CD4-positive, alpha-beta T cell (primary cell): ENCODE data around the gene SRC. TPM values are rescaled to one million over a fixed set of nuclear protein-coding genes. Genes with fewer than 3 reads are reported as not detected.
A peak's percentile ranks its signal among the peaks of the same experiment; 100 is the strongest.

ENCODE experiments used
- ATAC-seq: fragments of 200-7000 bp; cut with Tn5 transposase; one replicate; pipeline ENCODE4 v1.10.0; 2022; ENCODE audit warnings: mild to moderate bottlenecking; ENCODE audit not compliant: poor library complexity
- CTCF ChIA-PET: fragments of 350-600 bp; sonication (Branson Sonifier 250); formaldehyde crosslinking; loops from one replicate; lab custom pipeline; 2021; ENCODE audit warnings: antibody characterized with exemption, inconsistent platforms; lab: Charles Lee
- POLR2A ChIA-PET: fragments of 350-600 bp; sonication (Branson Sonifier 250); formaldehyde crosslinking; loops from one replicate; lab custom pipeline; 2021; ENCODE audit warnings: antibody characterized with exemption, inconsistent platforms; lab: Charles Lee
- DNase-seq, 14 experiments: peaks; one replicate each; pipeline ENCODE4 v3.0.0-alpha.2; 2013 to 2020; ENCODE audit warnings: mixed read lengths in 2 of 14
- H3K27ac ChIP-seq, 2 donors: one replicate each; pipeline versions ENCODE4 v1.5.1 to v1.7.0; 2013; ENCODE audit warnings: low read length in 2 of 2, low read depth in 1 of 2, mild to moderate bottlenecking in 1 of 2
- H3K27me3 ChIP-seq, 2 experiments: 1 replicate in 1 of 2; 2 replicates in 1 of 2; pipeline versions ENCODE4 v1.6.1 to v1.7.0; 2013; ENCODE audit warnings: low read length in 2 of 2, control low read depth in 1 of 2, mild to moderate bottlenecking in 1 of 2, moderate library complexity in 1 of 2; ENCODE audit not compliant: insufficient read depth in 2 of 2, control insufficient read depth in 1 of 2
- H3K36me3 ChIP-seq: one replicate; pipeline ENCODE4 v1.6.1; 2013; ENCODE audit warnings: low read length, control low read depth; ENCODE audit not compliant: insufficient read depth
- H3K4me1 ChIP-seq: one replicate; pipeline ENCODE4 v1.6.1; 2013; ENCODE audit warnings: low read length, control low read depth; ENCODE audit not compliant: insufficient read depth
- H3K4me3 ChIP-seq: one replicate; pipeline ENCODE4 v1.5.1; 2013; ENCODE audit warnings: mild to moderate bottlenecking, low read length, moderate library complexity
- H3K9me3 ChIP-seq, 2 experiments: 1 replicate in 1 of 2; 2 replicates in 1 of 2; pipeline versions ENCODE4 v1.6.1 to v1.7.0; 2013; ENCODE audit warnings: low read length in 2 of 2, mild to moderate bottlenecking in 2 of 2, control low read depth in 1 of 2, moderate library complexity in 1 of 2; ENCODE audit not compliant: control insufficient read depth in 1 of 2, insufficient read depth in 1 of 2
- H3K27ac Mint-ChIP-seq: one replicate; pipeline ENCODE4 v1.8.0; 2020; ENCODE audit warnings: mixed read lengths
- H3K27me3 Mint-ChIP-seq: one replicate; pipeline ENCODE4 v1.8.0; 2021; ENCODE audit warnings: mixed read lengths
- H3K36me3 Mint-ChIP-seq: one replicate; pipeline ENCODE4 v1.8.0; 2021; ENCODE audit warnings: low read depth, mixed read lengths
- H3K4me1 Mint-ChIP-seq: one replicate; pipeline ENCODE4 v1.8.0; 2021; ENCODE audit warnings: low read depth, mixed read lengths
- H3K4me3 Mint-ChIP-seq: one replicate; pipeline ENCODE4 v1.8.0; 2020; ENCODE audit warnings: mild to moderate bottlenecking, mixed read lengths
- H3K9me3 Mint-ChIP-seq: one replicate; pipeline ENCODE4 v1.8.0; 2020; ENCODE audit warnings: mixed read lengths
- CTCF ChIP-seq: fragments of 200-600 bp; IDR thresholded peaks from one replicate; pipeline ENCODE4 v1.8.0; 2022; ENCODE audit warnings: antibody characterized with exemption, mild to moderate bottlenecking
- intact Hi-C, 2 experiments: fragments of 100-400 bp; cut with DNase I in 1 of 2; cut with micrococcal nuclease in 1 of 2; formaldehyde crosslinking; loops; one replicate each; pipeline versions ENCODE4 v1.15.1 to v1.9.0; 2023 to 2025; cut with DNase I, micrococcal nuclease
- total RNA-seq, 174 experiments: library from RNA in 2 of 174; stranded (reverse) in 2 of 174; gene quantifications; one replicate each; pipeline ENCODE4 v1.2.3 and lab custom pipeline; 2021 to 2026

Gene SRC
- total RNA-seq, 2 experiments from 2014 or later = 2.5 to 3.1 TPM

GRCh38 chr20:37305079-37305478, 40.9 kb upstream of the SRC start:
- no peak for ATAC-seq
- no peak overlapping the region for H3K4me3 ChIP-seq
- H3K27ac Mint-ChIP-seq = no peak overlapping the region

DNA sequence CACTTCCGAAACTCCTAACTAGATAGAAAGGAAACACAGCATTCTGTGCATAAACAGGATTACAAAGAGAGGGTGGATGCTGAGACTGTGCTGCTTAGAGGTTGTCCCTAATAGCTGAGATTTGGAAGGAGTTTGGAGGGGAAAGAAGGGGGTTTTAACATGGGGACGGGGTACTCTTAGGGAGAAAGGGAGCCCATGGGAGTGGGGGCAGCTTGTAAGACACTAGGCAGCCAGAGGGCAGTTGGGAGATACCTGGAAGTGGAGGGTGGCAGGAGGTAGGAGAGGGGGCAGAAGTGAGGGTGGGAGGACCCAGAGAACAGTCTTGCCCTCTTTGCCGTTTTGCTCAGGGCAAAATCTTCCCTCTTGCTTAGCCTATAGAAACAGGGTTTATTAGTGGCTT, 40.1 kb upstream of the SRC start:
- H3K36me3 Mint-ChIP-seq = peaks cover 84% of the 10 kb centered on the region
- DNase-seq (no peak), ATAC-seq (no peak)
- peaks cover 10% of the 10 kb centered on the region for H3K4me1 Mint-ChIP-seq
- no peak overlapping the region for H3K4me3 Mint-ChIP-seq
- no peaks in the 10 kb centered on the region for H3K27me3 ChIP-seq
- no peaks in the 10 kb centered on the region for H3K9me3 Mint-ChIP-seq
- H3K27me3 Mint-ChIP-seq = no peaks in the 10 kb centered on the region
- ChIA-PET POLR2A (no interaction called here), CTCF (no interaction called here)
- H3K36me3 ChIP-seq = peaks cover 73% of the 10 kb centered on the region
- peaks cover 5% of the 10 kb centered on the region for H3K4me1 ChIP-seq
- no peak overlapping the region for H3K4me3 ChIP-seq
- no peaks in the 10 kb centered on the region for H3K9me3 ChIP-seq
- no peak for TF ChIP-seq CTCF
- H3K27ac Mint-ChIP-seq = no peak overlapping the region
- no peak overlapping the region for H3K27ac ChIP-seq
- intact Hi-C loops = no loop called here

More at GRCh38 chr20:37305079-37305478, 40.9 kb upstream of the SRC start:
- ChIA-PET CTCF (no interaction called here), POLR2A (no interaction called here)
- H3K4me3 Mint-ChIP-seq = no peak overlapping the region
- no peaks in the 10 kb centered on the region for H3K9me3 Mint-ChIP-seq
- no peaks in the 10 kb centered on the region for H3K27me3 ChIP-seq
- peaks cover 84% of the 10 kb centered on the region for H3K36me3 Mint-ChIP-seq
- H3K27me3 Mint-ChIP-seq = no peaks in the 10 kb centered on the region
- no peaks in the 10 kb centered on the region for H3K9me3 ChIP-seq
- TF ChIP-seq CTCF = no peak
- no peak for DNase-seq
- peaks cover 15% of the 10 kb centered on the region for H3K4me1 Mint-ChIP-seq
- H3K27ac ChIP-seq = no peak overlapping the region
- H3K36me3 ChIP-seq = peaks cover 71% of the 10 kb centered on the region
- peaks cover 5% of the 10 kb centered on the region for H3K4me1 ChIP-seq
- intact Hi-C loops = no loop called here

GRCh38 chr20:37308086-37309050, 37.6 kb upstream of the SRC start:
- H3K36me3 Mint-ChIP-seq = peaks cover 72% of the 10 kb centered on the region
- no peak for ATAC-seq

More at GRCh38 chr20:37308086-37309050, 37.6 kb upstream of the SRC start:
- no peaks in the 10 kb centered on the region for H3K27me3 Mint-ChIP-seq
- H3K4me3 Mint-ChIP-seq = no peak overlapping the region
- Histone ChIP-seq H3K4me1 (peaks cover 5% of the 10 kb centered on the region), H3K27ac (no peak overlapping the region), H3K36me3 (peaks cover 63% of the 10 kb centered on the region), H3K9me3 (no peaks in the 10 kb centered on the region), H3K27me3 (no peaks in the 10 kb centered on the region), H3K4me3 (no peak overlapping the region)
- ChIA-PET POLR2A (no interaction called here), CTCF (no interaction called here)
- H3K4me1 Mint-ChIP-seq = peaks cover 10% of the 10 kb centered on the region
- TF ChIP-seq CTCF = no peak
- DNase-seq = no peak
- H3K9me3 Mint-ChIP-seq = no peaks in the 10 kb centered on the region
- H3K27ac Mint-ChIP-seq = peak overlapping the region; percentile 18
- intact Hi-C loops = no loop called here
